ENCODE measurements around the gene AHSP. TPM values are rescaled to one million over a fixed set of nuclear protein-coding genes. Genes with fewer than 3 reads are reported as not detected.

Gene AHSP
- total and polyA plus RNA-seq, 2 donors (not counting 1 experiment from before 2014, with no cell fraction given) = not detected

GRCh38 chr16:31513884-31514283 is 13.8 kb upstream of the AHSP start:
- peaks cover 12% of the 10 kb centered on the region for H3K4me1 Mint-ChIP-seq
- Histone ChIP-seq H3K27me3 (replicated peaks in 1 of 4; ENCODE audit: control extremely low read depth in 1 of 4, control insufficient read depth in 3 of 4, insufficient read depth in 4 of 4, low read length in 3 of 4) (no peaks in the 10 kb centered on the region), H3K4me1 (ENCODE audit: control insufficient read depth in 2 of 2, insufficient read depth in 2 of 2, low read length in 2 of 2) (peaks cover 9 to 11% of the 10 kb centered on the region in 2 donors), H3K27ac (ENCODE audit: low read length in 2 of 2) (no peak overlapping the region), H3K36me3 (replicated peaks in 1 of 2; ENCODE audit: control extremely low read depth in 1 of 2, control insufficient read depth in 1 of 2, extremely low read depth in 1 of 2, insufficient read depth in 2 of 2, low read length in 1 of 2) (no peaks in the 10 kb centered on the region), H4K20me1 (ENCODE audit: control insufficient read depth, insufficient read depth, low read length, poor library complexity, severe bottlenecking) (no peaks in the 10 kb centered on the region), H2AFZ (ENCODE audit: insufficient read depth, low read depth, low read length, poor library complexity, severe bottlenecking) (no peak overlapping the region), H3K4me3 (ENCODE audit: control extremely low read depth in 1 of 5, extremely low read depth in 1 of 5, insufficient read depth in 1 of 5, low read depth in 2 of 5, low read length in 4 of 5) (no peak overlapping the region), H3K9ac (ENCODE audit: low read length) (no peak overlapping the region), H3K79me2 (ENCODE audit: control insufficient read depth, insufficient read depth, low read length) (peaks cover 14% of the 10 kb centered on the region), H3K9me3 (ENCODE audit: control extremely low read depth in 1 of 3, control insufficient read depth in 2 of 3, insufficient read depth in 1 of 3, low read length in 2 of 3) (peaks cover 0 to 6% (median 0%) of the 10 kb centered on the region in 3 donors), H3K4me2 (replicated peaks; ENCODE audit: low read depth, low read length, poor library complexity, severe bottlenecking) (no peak overlapping the region)
- ATAC-seq (ENCODE audit: low read depth) = no peak
- H3K27me3 Mint-ChIP-seq = peaks cover 12% of the 10 kb centered on the region
- H3K4me3 Mint-ChIP-seq = no peak overlapping the region
- TF ChIP-seq CTCF (IDR thresholded peaks at IDR 0.05) (no peak), EZH2 (IDR thresholded peaks at IDR 0.05; ENCODE audit: borderline replicate concordance, insufficient read depth, low read depth, low read length, poor library complexity, severe bottlenecking) (no peak)
- no peak for DNase-seq
- intact Hi-C loops (cut with micrococcal nuclease) = no loop called here
- CTCF ChIA-PET = no interaction called here
- H3K9me3 Mint-ChIP-seq (ENCODE audit: insufficient read depth) = no peaks in the 10 kb centered on the region
- POLR2A ChIA-PET = no interaction called here
- H3K27ac Mint-ChIP-seq = no peak overlapping the region

- H3K27me3 ChIP-seq (replicated peaks in 1 of 4; ENCODE audit: control extremely low read depth in 1 of 4, control insufficient read depth in 3 of 4, insufficient read depth in 4 of 4, low read length in 3 of 4) = no peaks in the 10 kb centered on the region
- CTCF ChIA-PET = no interaction called here
- no peaks in the 10 kb centered on the region for H3K79me2 ChIP-seq (ENCODE audit: control insufficient read depth, insufficient read depth, low read length)
- H3K27ac ChIP-seq (ENCODE audit: low read length in 2 of 2) = no peak overlapping the region
- no peaks in the 10 kb centered on the region for H3K36me3 ChIP-seq (replicated peaks in 1 of 2; ENCODE audit: control extremely low read depth in 1 of 2, control insufficient read depth in 1 of 2, extremely low read depth in 1 of 2, insufficient read depth in 2 of 2, low read length in 1 of 2)
- no peak overlapping the region for H3K4me3 Mint-ChIP-seq
- H4K20me1 ChIP-seq (ENCODE audit: control insufficient read depth, insufficient read depth, low read length, poor library complexity, severe bottlenecking) = no peaks in the 10 kb centered on the region
- no peak overlapping the region for H3K27ac Mint-ChIP-seq
- POLR2A ChIA-PET = no interaction called here
- no peaks in the 10 kb centered on the region for H3K9me3 Mint-ChIP-seq (ENCODE audit: insufficient read depth)
- H3K4me3 ChIP-seq (ENCODE audit: control extremely low read depth in 1 of 5, extremely low read depth in 1 of 5, insufficient read depth in 1 of 5, low read depth in 2 of 5, low read length in 4 of 5) = no peak overlapping the region
- no peak overlapping the region for H2AFZ ChIP-seq (ENCODE audit: insufficient read depth, low read depth, low read length, poor library complexity, severe bottlenecking)
- intact Hi-C loops (cut with micrococcal nuclease) = no loop called here
- peaks cover 12% of the 10 kb centered on the region for H3K27me3 Mint-ChIP-seq
- H3K4me1 ChIP-seq (ENCODE audit: control insufficient read depth in 2 of 2, insufficient read depth in 2 of 2, low read length in 2 of 2) = no peaks in the 10 kb centered on the region
- H3K9ac ChIP-seq (ENCODE audit: low read length) = no peak overlapping the region
- WGBS (ENCODE audit: insufficient coverage) = 100% methylated on average over 1 of the region's 4 CpGs
- TF ChIP-seq EZH2 (IDR thresholded peaks at IDR 0.05; ENCODE audit: borderline replicate concordance, insufficient read depth, low read depth, low read length, poor library complexity, severe bottlenecking) = no peak
- TF ChIP-seq CTCF (IDR thresholded peaks at IDR 0.05) = no peak
- peaks cover 0 to 6% (median 0%) of the 10 kb centered on the region in 3 donors for H3K9me3 ChIP-seq (ENCODE audit: control extremely low read depth in 1 of 3, control insufficient read depth in 2 of 3, insufficient read depth in 1 of 3, low read length in 2 of 3)
- H3K4me2 ChIP-seq (replicated peaks; ENCODE audit: low read depth, low read length, poor library complexity, severe bottlenecking) = no peak overlapping the region
- no peak for DNase-seq
- H3K4me1 Mint-ChIP-seq = no peaks in the 10 kb centered on the region
- ATAC-seq (ENCODE audit: low read depth) = no peak
Measured at GRCh38 chr16:31517800-31518402, 9.8 kb upstream of the AHSP start.

Measured in B cell (primary cell).